Endothelial cell of umbilical vein (primary cell): ENCODE measurements around the gene CORO7. TPM values are rescaled to one million over a fixed set of nuclear protein-coding genes. Genes with fewer than 3 reads are reported as not detected.

Experiments used
- BruUV-seq: library from RNA; stranded (reverse); fragments of 400-500 nt; replicated peaks from 2 replicates; lab custom pipeline; 2021; lab: Mats Ljungman, UMichigan
- CTCF ChIA-PET: fragments of 300-600, 350-600 bp; sonication (Branson Sonifier 250); formaldehyde crosslinking; loops from one replicate; lab custom pipeline; 2021; ENCODE audit warnings: antibody characterized with exemption, inconsistent platforms; lab: Charles Lee
- POLR2A ChIA-PET: fragments of 300-600, 350-600 bp; sonication (Branson Sonifier 250); formaldehyde crosslinking; loops from one replicate; lab custom pipeline; 2021; ENCODE audit warnings: antibody characterized with exemption, inconsistent platforms; lab: Charles Lee
- DNase-seq: peaks from one replicate; pipeline ENCODE4 v3.0.0-alpha.2; 2011; ENCODE audit warnings: low read depth, low spot score
- FAIRE-seq: peaks from 2 replicates; lab custom pipeline; 2011; peaks lifted over from hg19 to GRCh38; lab: Jason Lieb, UNC
- H2AFZ ChIP-seq: 2 replicates; pipeline ENCODE4 v1.6.0; 2012; ENCODE audit warnings: low read depth, low read length, control low read depth, inconsistent platforms
- H3K27ac ChIP-seq: 2 replicates; pipeline ENCODE4 v1.5.1; 2011; ENCODE audit warnings: low read depth, mild to moderate bottlenecking, control low read depth, low read length, moderate library complexity; ENCODE audit not compliant: insufficient read depth
- H3K27me3 ChIP-seq, 2 experiments: 2 replicates each; pipeline versions ENCODE4 v1.6.0 to v1.6.1; 2011; ENCODE audit warnings: low read length in 2 of 2, mixed read lengths in 1 of 2; ENCODE audit not compliant: control insufficient read depth in 2 of 2, insufficient read depth in 2 of 2
- H3K36me3 ChIP-seq, 2 experiments: 2 replicates in 1 of 2; 3 replicates in 1 of 2; pipeline ENCODE4 v1.5.1; 2011; ENCODE audit warnings: low read length in 2 of 2, mild to moderate bottlenecking in 1 of 2, moderate library complexity in 1 of 2; ENCODE audit not compliant: control insufficient read depth in 2 of 2, insufficient read depth in 2 of 2; ENCODE audit errors: extremely low read depth in 1 of 2
- H3K4me1 ChIP-seq: 3 replicates; pipeline ENCODE4 v1.5.1; 2011; ENCODE audit warnings: mild to moderate bottlenecking, low read length; ENCODE audit not compliant: control insufficient read depth, insufficient read depth; ENCODE audit errors: extremely low read depth
- H3K4me2 ChIP-seq: 2 replicates; pipeline ENCODE4 v1.6.1; 2011; ENCODE audit warnings: low read length, control low read depth, mixed read lengths; ENCODE audit not compliant: insufficient read depth
- H3K4me3 ChIP-seq, 3 experiments: fragments of 200-600 bp in 1 of 3; sonication (generic), shearing (Covaris generic) in 1 of 3; replicated peaks in 1 of 3; 2 replicates each; pipeline ENCODE4 v1.5.1; 2011 to 2016; ENCODE audit warnings: control low read depth in 3 of 3, low read length in 3 of 3, mild to moderate bottlenecking in 2 of 3, inconsistent platforms in 1 of 3, low read depth in 1 of 3, moderate library complexity in 1 of 3; ENCODE audit not compliant: insufficient read depth in 1 of 3
- H3K79me2 ChIP-seq: 2 replicates; pipeline ENCODE4 v1.6.0; 2012; ENCODE audit warnings: low read length, inconsistent platforms; ENCODE audit not compliant: control insufficient read depth, insufficient read depth
- H3K9ac ChIP-seq: replicated peaks from 2 replicates; pipeline ENCODE3; 2011; ENCODE audit warnings: low read length, control low read depth; ENCODE audit not compliant: insufficient read depth; ENCODE audit errors: extremely low read depth
- H3K9me1 ChIP-seq: replicated peaks from 3 replicates; pipeline ENCODE4 v1.6.0; 2011; ENCODE audit warnings: mild to moderate bottlenecking, low read length; ENCODE audit not compliant: control insufficient read depth, insufficient read depth; ENCODE audit errors: extremely low read depth
- H3K9me3 ChIP-seq: replicated peaks from 2 replicates; pipeline ENCODE4 v1.5.1; 2012; ENCODE audit warnings: low read length, inconsistent platforms; ENCODE audit not compliant: control insufficient read depth, insufficient read depth
- H4K20me1 ChIP-seq: replicated peaks from 2 replicates; pipeline ENCODE3; 2011; ENCODE audit warnings: mild to moderate bottlenecking, low read length; ENCODE audit not compliant: control insufficient read depth, insufficient read depth; ENCODE audit errors: extremely low read depth
- EZH2 ChIP-seq: IDR thresholded peaks from 2 replicates; pipeline ENCODE4 v1.6.1; 2012; ENCODE audit warnings: borderline replicate concordance, low read depth, mild to moderate bottlenecking, moderate library complexity, low read length, inconsistent platforms; ENCODE audit not compliant: severe bottlenecking
- FOS ChIP-seq: IDR thresholded peaks from 2 replicates; pipeline ENCODE4 v1.6.1; 2011; ENCODE audit warnings: mild to moderate bottlenecking, low read length, moderate library complexity, borderline replicate concordance; ENCODE audit not compliant: insufficient read depth
- GATA2 ChIP-seq: IDR thresholded peaks from 2 replicates; pipeline ENCODE4 v1.7.0; 2011; ENCODE audit warnings: low read depth, mild to moderate bottlenecking, moderate library complexity, mixed read lengths, low read length; ENCODE audit not compliant: insufficient read length, insufficient read depth
- JUN ChIP-seq: IDR thresholded peaks from 2 replicates; pipeline ENCODE4 v1.6.1; 2011; ENCODE audit warnings: borderline replicate concordance, low read depth; ENCODE audit not compliant: insufficient read length, insufficient read depth
- MYC ChIP-seq: IDR thresholded peaks from one replicate; pipeline ENCODE4 v1.6.1; 2011; ENCODE audit warnings: mild to moderate bottlenecking, low read depth, low read length
- POLR2A ChIP-seq: IDR thresholded peaks from 2 replicates; pipeline ENCODE4 v1.6.1; 2012; ENCODE audit warnings: low read depth, mild to moderate bottlenecking, control low read depth, low read length
- POLR2AphosphoS5 ChIP-seq: IDR thresholded peaks from 2 replicates; pipeline ENCODE4 v1.6.1; 2012; ENCODE audit warnings: low read depth, mild to moderate bottlenecking, control low read depth, low read length, moderate library complexity; ENCODE audit not compliant: insufficient read depth
- dilution Hi-C: fragments of 300-500 bp; cut with MboI; formaldehyde crosslinking; loops from one replicate; pipeline ENCODE4 v1.15.0; 2019; ENCODE audit warnings: low sequenced_read_pairs; ENCODE audit not compliant: extremely low pct_ligation_motif_present
- intact Hi-C: fragments of 100-400 bp; cut with micrococcal nuclease; formaldehyde crosslinking; loops from one replicate; pipeline ENCODE4 v1.10.0; 2022
- polyA plus RNA-seq, 4 experiments: library from polyadenylated mRNA; depleted of rRNA in 3 of 4; stranded (reverse) in 3 of 4; unstranded in 1 of 4; fragments of >200 nt; gene quantifications; 2 replicates each; pipeline versions ENCODE4 v1.2.1 to v1.2.3, GENCODE V29; 2011 to 2012; ENCODE audit warnings: missing spikeins in 1 of 4
- total RNA-seq: library from RNA; stranded (reverse); gene quantifications from 2 replicates; pipeline ENCODE4 v1.2.3, GENCODE V29; 2021
- TF ChIP-seq, protein P1 (sequence below), 2 donors: IDR thresholded peaks; 1 replicate in 1 of 2; 2 replicates in 1 of 2; pipeline ENCODE4 v1.5.1; 2011; ENCODE audit warnings: low read length in 2 of 2, mild to moderate bottlenecking in 2 of 2, moderate library complexity in 2 of 2, control low read depth in 1 of 2, inconsistent platforms in 1 of 2, low read depth in 1 of 2; ENCODE audit not compliant: insufficient read depth in 1 of 2; ENCODE audit errors: extremely low read depth in 1 of 2
- TF ChIP-seq, protein P2 (sequence below): IDR thresholded peaks from 2 replicates; pipeline ENCODE4 v1.6.1; 2011; ENCODE audit not compliant: insufficient read depth, insufficient read length

CORO7 gene
- total and polyA plus RNA-seq, 2 donors (not counting 3 experiments of a cell fraction or from before 2014, with no cell fraction given), result 42.5 to 72.3 TPM

DNA sequence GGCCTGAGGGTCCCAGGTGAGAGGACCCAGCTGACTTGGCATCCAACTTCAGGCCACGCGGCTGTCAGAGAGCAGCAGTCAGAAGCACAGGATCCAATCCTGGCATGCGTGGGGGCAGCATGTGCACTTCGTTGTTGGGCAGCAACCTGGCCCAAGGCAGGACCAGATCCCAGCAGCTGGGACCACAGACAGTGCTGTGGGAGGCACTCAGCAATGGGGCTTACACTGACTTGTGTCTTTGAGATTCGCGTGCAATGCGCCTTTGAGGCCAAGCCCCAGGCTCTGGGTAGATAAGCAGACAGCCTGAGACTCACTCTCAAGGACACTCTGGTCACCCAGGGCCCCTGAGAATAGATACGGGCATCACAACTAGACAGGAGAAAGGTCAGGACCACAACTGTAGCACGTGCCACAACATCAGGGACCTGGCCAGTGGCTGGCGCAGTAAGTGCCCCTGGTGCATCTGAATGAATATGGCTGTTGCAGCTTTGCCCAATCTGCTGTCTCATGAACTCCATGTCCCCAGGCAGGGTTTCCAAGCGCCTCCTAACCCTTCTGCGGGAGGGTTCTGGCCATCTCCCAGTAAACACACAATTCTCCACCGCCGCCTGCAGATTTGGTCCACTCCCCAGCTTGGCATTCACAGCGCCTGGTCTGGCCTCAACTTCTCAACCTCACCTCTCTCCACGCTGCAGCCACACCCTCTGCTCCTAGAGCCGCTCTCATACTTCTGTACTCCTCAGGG is 68.5 kb downstream of the CORO7 start:
- no peaks in the 10 kb centered on the region for H4K20me1 ChIP-seq
- intact Hi-C loops (no loop called here), dilution Hi-C loops (no loop called here)
- no peaks in the 10 kb centered on the region for H3K9me3 ChIP-seq
- no peak for DNase-seq
- no peak overlapping the region for H2AFZ ChIP-seq
- no peak for FAIRE-seq
- CTCF ChIA-PET, result interaction anchor here (0.7 to 2.7 kb wide), 2 partner anchors 58 to 94 kb away, joined by 3 to 7 read pairs; no protein-coding TSS in a partner anchor
- TF ChIP-seq, protein P1, sequence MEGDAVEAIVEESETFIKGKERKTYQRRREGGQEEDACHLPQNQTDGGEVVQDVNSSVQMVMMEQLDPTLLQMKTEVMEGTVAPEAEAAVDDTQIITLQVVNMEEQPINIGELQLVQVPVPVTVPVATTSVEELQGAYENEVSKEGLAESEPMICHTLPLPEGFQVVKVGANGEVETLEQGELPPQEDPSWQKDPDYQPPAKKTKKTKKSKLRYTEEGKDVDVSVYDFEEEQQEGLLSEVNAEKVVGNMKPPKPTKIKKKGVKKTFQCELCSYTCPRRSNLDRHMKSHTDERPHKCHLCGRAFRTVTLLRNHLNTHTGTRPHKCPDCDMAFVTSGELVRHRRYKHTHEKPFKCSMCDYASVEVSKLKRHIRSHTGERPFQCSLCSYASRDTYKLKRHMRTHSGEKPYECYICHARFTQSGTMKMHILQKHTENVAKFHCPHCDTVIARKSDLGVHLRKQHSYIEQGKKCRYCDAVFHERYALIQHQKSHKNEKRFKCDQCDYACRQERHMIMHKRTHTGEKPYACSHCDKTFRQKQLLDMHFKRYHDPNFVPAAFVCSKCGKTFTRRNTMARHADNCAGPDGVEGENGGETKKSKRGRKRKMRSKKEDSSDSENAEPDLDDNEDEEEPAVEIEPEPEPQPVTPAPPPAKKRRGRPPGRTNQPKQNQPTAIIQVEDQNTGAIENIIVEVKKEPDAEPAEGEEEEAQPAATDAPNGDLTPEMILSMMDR (IDR thresholded peaks at IDR 0.05; ENCODE audit: extremely low read depth in 1 of 2, insufficient read depth in 1 of 2, low read depth in 1 of 2, low read length in 2 of 2), result no peak
- TF ChIP-seq POLR2A, result no peak
- TF ChIP-seq EZH2, result no peak
- TF ChIP-seq POLR2AphosphoS5, result no peak
- TF ChIP-seq JUN, result no peak
- no peak for TF ChIP-seq GATA2
- no peak for TF ChIP-seq MYC
- TF ChIP-seq, protein P2, sequence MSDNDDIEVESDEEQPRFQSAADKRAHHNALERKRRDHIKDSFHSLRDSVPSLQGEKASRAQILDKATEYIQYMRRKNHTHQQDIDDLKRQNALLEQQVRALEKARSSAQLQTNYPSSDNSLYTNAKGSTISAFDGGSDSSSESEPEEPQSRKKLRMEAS, result no peak
- TF ChIP-seq FOS, result no peak
- no peak overlapping the region for H3K27ac ChIP-seq
- POLR2A ChIA-PET, result interaction anchor here (0.7 kb wide), 1 partner anchor 38 kb away, joined by 3 read pairs; no protein-coding TSS in a partner anchor
- no peak overlapping the region for H3K4me2 ChIP-seq
- peaks cover 3% of the 10 kb centered on the region for H3K4me1 ChIP-seq
- H3K9ac ChIP-seq, result no peak overlapping the region
- H3K4me3 ChIP-seq, result no peak overlapping the region
- BruUV-seq, result no TSS peak
- no peaks in the 10 kb centered on the region for H3K27me3 ChIP-seq
- H3K79me2 ChIP-seq, result peaks cover 50% of the 10 kb centered on the region
- no peaks in the 10 kb centered on the region for H3K9me1 ChIP-seq
- H3K36me3 ChIP-seq, result peaks cover 0 to 3% of the 10 kb centered on the region in 2 experiments
